ENCODE results near the gene HOXD10.

- TF ChIP-seq POLR2AphosphoS5 (IDR thresholded peaks at IDR 0.05; ENCODE audit: low read depth, low read length) (no peak), TAF1 (IDR thresholded peaks at IDR 0.05; ENCODE audit: borderline replicate concordance, low read depth, low read length) (no peak), POLR2A (IDR thresholded peaks at IDR 0.05; ENCODE audit: low read depth, low read length) (no peak)
Observed at GRCh38 chr2:176093898-176094249, 22.7 kb upstream of the HOXD10 start.

Measured in GM12892 (cell line).